Endothelial cell of umbilical vein (primary cell): Measurements from ENCODE around the gene DGKG. TPM values are rescaled to one million over a fixed set of nuclear protein-coding genes. Genes with fewer than 3 reads are reported as not detected.

Experiments used
- BruUV-seq: library from RNA; stranded (reverse); fragments of 400-500 nt; replicated peaks from 2 replicates; lab custom pipeline; 2021; lab: Mats Ljungman, UMichigan
- CTCF ChIA-PET: fragments of 300-600, 350-600 bp; sonication (Branson Sonifier 250); formaldehyde crosslinking; loops from one replicate; lab custom pipeline; 2021; ENCODE audit warnings: antibody characterized with exemption, inconsistent platforms; lab: Charles Lee
- POLR2A ChIA-PET: fragments of 300-600, 350-600 bp; sonication (Branson Sonifier 250); formaldehyde crosslinking; loops from one replicate; lab custom pipeline; 2021; ENCODE audit warnings: antibody characterized with exemption, inconsistent platforms; lab: Charles Lee
- DNase-seq: peaks from one replicate; pipeline ENCODE4 v3.0.0-alpha.2; 2011; ENCODE audit warnings: low read depth, low spot score
- FAIRE-seq: peaks from 2 replicates; lab custom pipeline; 2011; peaks lifted over from hg19 to GRCh38; lab: Jason Lieb, UNC
- H2AFZ ChIP-seq: 2 replicates; pipeline ENCODE4 v1.6.0; 2012; ENCODE audit warnings: low read depth, low read length, control low read depth, inconsistent platforms
- H3K27ac ChIP-seq: 2 replicates; pipeline ENCODE4 v1.5.1; 2011; ENCODE audit warnings: low read depth, mild to moderate bottlenecking, control low read depth, low read length, moderate library complexity; ENCODE audit not compliant: insufficient read depth
- H3K27me3 ChIP-seq, 2 experiments: 2 replicates each; pipeline versions ENCODE4 v1.6.0 to v1.6.1; 2011; ENCODE audit warnings: low read length in 2 of 2, mixed read lengths in 1 of 2; ENCODE audit not compliant: control insufficient read depth in 2 of 2, insufficient read depth in 2 of 2
- H3K36me3 ChIP-seq, 2 experiments: 2 replicates in 1 of 2; 3 replicates in 1 of 2; pipeline ENCODE4 v1.5.1; 2011; ENCODE audit warnings: low read length in 2 of 2, mild to moderate bottlenecking in 1 of 2, moderate library complexity in 1 of 2; ENCODE audit not compliant: control insufficient read depth in 2 of 2, insufficient read depth in 2 of 2; ENCODE audit errors: extremely low read depth in 1 of 2
- H3K4me1 ChIP-seq: 3 replicates; pipeline ENCODE4 v1.5.1; 2011; ENCODE audit warnings: mild to moderate bottlenecking, low read length; ENCODE audit not compliant: control insufficient read depth, insufficient read depth; ENCODE audit errors: extremely low read depth
- H3K4me2 ChIP-seq: 2 replicates; pipeline ENCODE4 v1.6.1; 2011; ENCODE audit warnings: low read length, control low read depth, mixed read lengths; ENCODE audit not compliant: insufficient read depth
- H3K4me3 ChIP-seq, 3 experiments: fragments of 200-600 bp in 1 of 3; sonication (generic), shearing (Covaris generic) in 1 of 3; replicated peaks in 1 of 3; 2 replicates each; pipeline ENCODE4 v1.5.1; 2011 to 2016; ENCODE audit warnings: control low read depth in 3 of 3, low read length in 3 of 3, mild to moderate bottlenecking in 2 of 3, inconsistent platforms in 1 of 3, low read depth in 1 of 3, moderate library complexity in 1 of 3; ENCODE audit not compliant: insufficient read depth in 1 of 3
- H3K79me2 ChIP-seq: 2 replicates; pipeline ENCODE4 v1.6.0; 2012; ENCODE audit warnings: low read length, inconsistent platforms; ENCODE audit not compliant: control insufficient read depth, insufficient read depth
- H3K9ac ChIP-seq: replicated peaks from 2 replicates; pipeline ENCODE3; 2011; ENCODE audit warnings: low read length, control low read depth; ENCODE audit not compliant: insufficient read depth; ENCODE audit errors: extremely low read depth
- H3K9me1 ChIP-seq: replicated peaks from 3 replicates; pipeline ENCODE4 v1.6.0; 2011; ENCODE audit warnings: mild to moderate bottlenecking, low read length; ENCODE audit not compliant: control insufficient read depth, insufficient read depth; ENCODE audit errors: extremely low read depth
- H3K9me3 ChIP-seq: replicated peaks from 2 replicates; pipeline ENCODE4 v1.5.1; 2012; ENCODE audit warnings: low read length, inconsistent platforms; ENCODE audit not compliant: control insufficient read depth, insufficient read depth
- H4K20me1 ChIP-seq: replicated peaks from 2 replicates; pipeline ENCODE3; 2011; ENCODE audit warnings: mild to moderate bottlenecking, low read length; ENCODE audit not compliant: control insufficient read depth, insufficient read depth; ENCODE audit errors: extremely low read depth
- CTCF ChIP-seq, 2 donors: IDR thresholded peaks; 1 replicate in 1 of 2; 2 replicates in 1 of 2; pipeline ENCODE4 v1.5.1; 2011; ENCODE audit warnings: low read length in 2 of 2, mild to moderate bottlenecking in 2 of 2, moderate library complexity in 2 of 2, control low read depth in 1 of 2, inconsistent platforms in 1 of 2, low read depth in 1 of 2; ENCODE audit not compliant: insufficient read depth in 1 of 2; ENCODE audit errors: extremely low read depth in 1 of 2
- FOS ChIP-seq: IDR thresholded peaks from 2 replicates; pipeline ENCODE4 v1.6.1; 2011; ENCODE audit warnings: mild to moderate bottlenecking, low read length, moderate library complexity, borderline replicate concordance; ENCODE audit not compliant: insufficient read depth
- POLR2A ChIP-seq: IDR thresholded peaks from 2 replicates; pipeline ENCODE4 v1.6.1; 2012; ENCODE audit warnings: low read depth, mild to moderate bottlenecking, control low read depth, low read length
- POLR2AphosphoS5 ChIP-seq: IDR thresholded peaks from 2 replicates; pipeline ENCODE4 v1.6.1; 2012; ENCODE audit warnings: low read depth, mild to moderate bottlenecking, control low read depth, low read length, moderate library complexity; ENCODE audit not compliant: insufficient read depth
- dilution Hi-C: fragments of 300-500 bp; cut with MboI; formaldehyde crosslinking; loops from one replicate; pipeline ENCODE4 v1.15.0; 2019; ENCODE audit warnings: low sequenced_read_pairs; ENCODE audit not compliant: extremely low pct_ligation_motif_present
- intact Hi-C: fragments of 100-400 bp; cut with micrococcal nuclease; formaldehyde crosslinking; loops from one replicate; pipeline ENCODE4 v1.10.0; 2022
- polyA plus RNA-seq, 4 experiments: library from polyadenylated mRNA; depleted of rRNA in 3 of 4; stranded (reverse) in 3 of 4; unstranded in 1 of 4; fragments of >200 nt; gene quantifications; 2 replicates each; pipeline versions ENCODE4 v1.2.1 to v1.2.3, GENCODE V29; 2011 to 2012; ENCODE audit warnings: missing spikeins in 1 of 4
- total RNA-seq: library from RNA; stranded (reverse); gene quantifications from 2 replicates; pipeline ENCODE4 v1.2.3, GENCODE V29; 2021

The DGKG gene
- total and polyA plus RNA-seq, 2 donors (not counting 3 experiments of a cell fraction or from before 2014, with no cell fraction given): not detected

DNA sequence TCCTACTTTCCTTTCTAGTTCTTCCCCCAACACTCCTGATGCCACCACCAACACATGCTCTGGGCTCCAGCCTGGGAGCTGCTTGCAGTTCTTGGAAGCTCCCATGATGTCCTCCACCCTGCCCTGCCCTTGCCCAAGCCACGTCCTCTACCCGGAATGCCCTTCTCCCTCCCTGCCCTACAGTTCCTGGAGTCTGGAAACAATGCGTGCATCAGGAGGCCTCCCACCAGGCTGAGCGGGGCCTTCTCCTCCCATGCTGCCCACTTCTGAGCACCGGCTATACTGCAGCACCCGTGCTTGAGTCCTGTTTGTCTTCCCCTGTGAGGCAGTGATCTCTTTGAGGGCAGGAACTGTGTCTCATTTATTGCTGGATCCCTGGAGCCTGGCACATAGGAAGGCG, 44.6 kb downstream of the DGKG start:
- no peaks in the 10 kb centered on the region for H4K20me1 ChIP-seq
- H2AFZ ChIP-seq: no peak overlapping the region
- H3K36me3 ChIP-seq: no peaks in the 10 kb centered on the region
- no peaks in the 10 kb centered on the region for H3K79me2 ChIP-seq
- DNase-seq: no peak
- dilution Hi-C loops: no loop called here
- no peak for FAIRE-seq
- ChIA-PET POLR2A (no interaction called here), CTCF (no interaction called here)
- H3K27me3 ChIP-seq: no peaks in the 10 kb centered on the region
- H3K9me1 ChIP-seq: no peaks in the 10 kb centered on the region
- no peaks in the 10 kb centered on the region for H3K9me3 ChIP-seq
- no peak overlapping the region for H3K4me2 ChIP-seq
- intact Hi-C loops: no loop called here
- no peak overlapping the region for H3K9ac ChIP-seq
- no peak overlapping the region for H3K27ac ChIP-seq
- no TSS peak for BruUV-seq
- TF ChIP-seq FOS (no peak), POLR2A (no peak)
- H3K4me3 ChIP-seq: no peak overlapping the region
- H3K4me1 ChIP-seq: no peaks in the 10 kb centered on the region

GRCh38 chr3:186316666-186317260, 45.3 kb downstream of the DGKG start:
- no peaks in the 10 kb centered on the region for H3K36me3 ChIP-seq
- no peaks in the 10 kb centered on the region for H3K27me3 ChIP-seq
- no peaks in the 10 kb centered on the region for H3K9me1 ChIP-seq
- no peak overlapping the region for H3K4me3 ChIP-seq
- no TSS peak for BruUV-seq
- H3K27ac ChIP-seq: no peak overlapping the region
- H3K79me2 ChIP-seq: no peaks in the 10 kb centered on the region
- H3K4me1 ChIP-seq: no peaks in the 10 kb centered on the region
- dilution Hi-C loops (no loop called here), intact Hi-C loops (no loop called here)
- H2AFZ ChIP-seq: no peak overlapping the region
- ChIA-PET CTCF (no interaction called here), POLR2A (no interaction called here)
- H3K4me2 ChIP-seq: no peak overlapping the region
- no peaks in the 10 kb centered on the region for H4K20me1 ChIP-seq
- no peaks in the 10 kb centered on the region for H3K9me3 ChIP-seq
- no peak overlapping the region for H3K9ac ChIP-seq
- no peak for FAIRE-seq
- TF ChIP-seq POLR2AphosphoS5 (no peak), CTCF (IDR thresholded peaks at IDR 0.05; ENCODE audit: extremely low read depth in 1 of 2, insufficient read depth in 1 of 2, low read depth in 1 of 2, low read length in 2 of 2) (no peak), FOS (no peak)
- DNase-seq: no peak
